ENCODE data around the gene SPATA21. TPM values are rescaled to one million over a fixed set of nuclear protein-coding genes. Genes with fewer than 3 reads are reported as not detected.

Gene SPATA21
- total RNA-seq, 1 donor from 2014 or later: not detected

Other genes with a start within 250 kb of the SPATA21 start
- gene ARHGEF19, start 224.8 kb downstream of the SPATA21 start, total RNA-seq: 2.2 TPM
- 9.7 TPM for gene CPLANE2, start 200.2 kb downstream of the SPATA21 start, total RNA-seq
- 18.6 TPM for gene FBXO42, start 84.9 kb downstream of the SPATA21 start, total RNA-seq
- gene SZRD1, start 70.2 kb downstream of the SPATA21 start, total RNA-seq: 97.3 TPM
- gene NECAP2, start 3.3 kb upstream of the SPATA21 start, total RNA-seq: 14.9 TPM
- 6,072 TPM for gene RNU1-1, start 76.9 kb upstream of the SPATA21 start, total RNA-seq
- gene NBPF1, start 176.1 kb upstream of the SPATA21 start, total RNA-seq: 9.7 TPM
- 6,072 TPM for gene RNU1-3, start 229.5 kb upstream of the SPATA21 start, total RNA-seq

Data from left ventricle myocardium inferior (tissue), 1 donor.